Endothelial cell of umbilical vein (primary cell): ENCODE results near the gene B4GALT5. TPM values are rescaled to one million over a fixed set of nuclear protein-coding genes. Genes with fewer than 3 reads are reported as not detected.

Source experiments
- BruUV-seq: library from RNA; stranded (reverse); fragments of 400-500 nt; replicated peaks from 2 replicates; lab custom pipeline; 2021; lab: Mats Ljungman, UMichigan
- CTCF ChIA-PET: fragments of 300-600, 350-600 bp; sonication (Branson Sonifier 250); formaldehyde crosslinking; loops from one replicate; lab custom pipeline; 2021; ENCODE audit warnings: antibody characterized with exemption, inconsistent platforms; lab: Charles Lee
- POLR2A ChIA-PET: fragments of 300-600, 350-600 bp; sonication (Branson Sonifier 250); formaldehyde crosslinking; loops from one replicate; lab custom pipeline; 2021; ENCODE audit warnings: antibody characterized with exemption, inconsistent platforms; lab: Charles Lee
- DNase-seq: peaks from one replicate; pipeline ENCODE4 v3.0.0-alpha.2; 2011; ENCODE audit warnings: low read depth, low spot score
- FAIRE-seq: peaks from 2 replicates; lab custom pipeline; 2011; peaks lifted over from hg19 to GRCh38; lab: Jason Lieb, UNC
- H2AFZ ChIP-seq: 2 replicates; pipeline ENCODE4 v1.6.0; 2012; ENCODE audit warnings: low read depth, low read length, control low read depth, inconsistent platforms
- H3K27ac ChIP-seq: 2 replicates; pipeline ENCODE4 v1.5.1; 2011; ENCODE audit warnings: low read depth, mild to moderate bottlenecking, control low read depth, low read length, moderate library complexity; ENCODE audit not compliant: insufficient read depth
- H3K27me3 ChIP-seq, 2 experiments: 2 replicates each; pipeline versions ENCODE4 v1.6.0 to v1.6.1; 2011; ENCODE audit warnings: low read length in 2 of 2, mixed read lengths in 1 of 2; ENCODE audit not compliant: control insufficient read depth in 2 of 2, insufficient read depth in 2 of 2
- H3K36me3 ChIP-seq, 2 experiments: 2 replicates in 1 of 2; 3 replicates in 1 of 2; pipeline ENCODE4 v1.5.1; 2011; ENCODE audit warnings: low read length in 2 of 2, mild to moderate bottlenecking in 1 of 2, moderate library complexity in 1 of 2; ENCODE audit not compliant: control insufficient read depth in 2 of 2, insufficient read depth in 2 of 2; ENCODE audit errors: extremely low read depth in 1 of 2
- H3K4me1 ChIP-seq: 3 replicates; pipeline ENCODE4 v1.5.1; 2011; ENCODE audit warnings: mild to moderate bottlenecking, low read length; ENCODE audit not compliant: control insufficient read depth, insufficient read depth; ENCODE audit errors: extremely low read depth
- H3K4me2 ChIP-seq: 2 replicates; pipeline ENCODE4 v1.6.1; 2011; ENCODE audit warnings: low read length, control low read depth, mixed read lengths; ENCODE audit not compliant: insufficient read depth
- H3K4me3 ChIP-seq, 3 experiments: fragments of 200-600 bp in 1 of 3; sonication (generic), shearing (Covaris generic) in 1 of 3; replicated peaks in 1 of 3; 2 replicates each; pipeline ENCODE4 v1.5.1; 2011 to 2016; ENCODE audit warnings: control low read depth in 3 of 3, low read length in 3 of 3, mild to moderate bottlenecking in 2 of 3, inconsistent platforms in 1 of 3, low read depth in 1 of 3, moderate library complexity in 1 of 3; ENCODE audit not compliant: insufficient read depth in 1 of 3
- H3K79me2 ChIP-seq: 2 replicates; pipeline ENCODE4 v1.6.0; 2012; ENCODE audit warnings: low read length, inconsistent platforms; ENCODE audit not compliant: control insufficient read depth, insufficient read depth
- H3K9ac ChIP-seq: replicated peaks from 2 replicates; pipeline ENCODE3; 2011; ENCODE audit warnings: low read length, control low read depth; ENCODE audit not compliant: insufficient read depth; ENCODE audit errors: extremely low read depth
- H3K9me1 ChIP-seq: replicated peaks from 3 replicates; pipeline ENCODE4 v1.6.0; 2011; ENCODE audit warnings: mild to moderate bottlenecking, low read length; ENCODE audit not compliant: control insufficient read depth, insufficient read depth; ENCODE audit errors: extremely low read depth
- H3K9me3 ChIP-seq: replicated peaks from 2 replicates; pipeline ENCODE4 v1.5.1; 2012; ENCODE audit warnings: low read length, inconsistent platforms; ENCODE audit not compliant: control insufficient read depth, insufficient read depth
- H4K20me1 ChIP-seq: replicated peaks from 2 replicates; pipeline ENCODE3; 2011; ENCODE audit warnings: mild to moderate bottlenecking, low read length; ENCODE audit not compliant: control insufficient read depth, insufficient read depth; ENCODE audit errors: extremely low read depth
- EZH2 ChIP-seq: IDR thresholded peaks from 2 replicates; pipeline ENCODE4 v1.6.1; 2012; ENCODE audit warnings: borderline replicate concordance, low read depth, mild to moderate bottlenecking, moderate library complexity, low read length, inconsistent platforms; ENCODE audit not compliant: severe bottlenecking
- FOS ChIP-seq: IDR thresholded peaks from 2 replicates; pipeline ENCODE4 v1.6.1; 2011; ENCODE audit warnings: mild to moderate bottlenecking, low read length, moderate library complexity, borderline replicate concordance; ENCODE audit not compliant: insufficient read depth
- GATA2 ChIP-seq: IDR thresholded peaks from 2 replicates; pipeline ENCODE4 v1.7.0; 2011; ENCODE audit warnings: low read depth, mild to moderate bottlenecking, moderate library complexity, mixed read lengths, low read length; ENCODE audit not compliant: insufficient read length, insufficient read depth
- JUN ChIP-seq: IDR thresholded peaks from 2 replicates; pipeline ENCODE4 v1.6.1; 2011; ENCODE audit warnings: borderline replicate concordance, low read depth; ENCODE audit not compliant: insufficient read length, insufficient read depth
- MYC ChIP-seq: IDR thresholded peaks from one replicate; pipeline ENCODE4 v1.6.1; 2011; ENCODE audit warnings: mild to moderate bottlenecking, low read depth, low read length
- POLR2A ChIP-seq: IDR thresholded peaks from 2 replicates; pipeline ENCODE4 v1.6.1; 2012; ENCODE audit warnings: low read depth, mild to moderate bottlenecking, control low read depth, low read length
- POLR2AphosphoS5 ChIP-seq: IDR thresholded peaks from 2 replicates; pipeline ENCODE4 v1.6.1; 2012; ENCODE audit warnings: low read depth, mild to moderate bottlenecking, control low read depth, low read length, moderate library complexity; ENCODE audit not compliant: insufficient read depth
- dilution Hi-C: fragments of 300-500 bp; cut with MboI; formaldehyde crosslinking; loops from one replicate; pipeline ENCODE4 v1.15.0; 2019; ENCODE audit warnings: low sequenced_read_pairs; ENCODE audit not compliant: extremely low pct_ligation_motif_present
- intact Hi-C: fragments of 100-400 bp; cut with micrococcal nuclease; formaldehyde crosslinking; loops from one replicate; pipeline ENCODE4 v1.10.0; 2022
- polyA plus RNA-seq, 4 experiments: library from polyadenylated mRNA; depleted of rRNA in 3 of 4; stranded (reverse) in 3 of 4; unstranded in 1 of 4; fragments of >200 nt; gene quantifications; 2 replicates each; pipeline versions ENCODE4 v1.2.1 to v1.2.3, GENCODE V29; 2011 to 2012; ENCODE audit warnings: missing spikeins in 1 of 4
- total RNA-seq: library from RNA; stranded (reverse); gene quantifications from 2 replicates; pipeline ENCODE4 v1.2.3, GENCODE V29; 2021
- TF ChIP-seq, protein P1 (sequence below): IDR thresholded peaks from 2 replicates; pipeline ENCODE4 v1.6.1; 2011; ENCODE audit not compliant: insufficient read depth, insufficient read length
- TF ChIP-seq, protein P2 (sequence below), 2 donors: IDR thresholded peaks; 1 replicate in 1 of 2; 2 replicates in 1 of 2; pipeline ENCODE4 v1.5.1; 2011; ENCODE audit warnings: low read length in 2 of 2, mild to moderate bottlenecking in 2 of 2, moderate library complexity in 2 of 2, control low read depth in 1 of 2, inconsistent platforms in 1 of 2, low read depth in 1 of 2; ENCODE audit not compliant: insufficient read depth in 1 of 2; ENCODE audit errors: extremely low read depth in 1 of 2

The B4GALT5 gene
- total and polyA plus RNA-seq, 2 donors (not counting 3 experiments of a cell fraction or from before 2014, with no cell fraction given): 54.4 to 70.1 TPM

DNA sequence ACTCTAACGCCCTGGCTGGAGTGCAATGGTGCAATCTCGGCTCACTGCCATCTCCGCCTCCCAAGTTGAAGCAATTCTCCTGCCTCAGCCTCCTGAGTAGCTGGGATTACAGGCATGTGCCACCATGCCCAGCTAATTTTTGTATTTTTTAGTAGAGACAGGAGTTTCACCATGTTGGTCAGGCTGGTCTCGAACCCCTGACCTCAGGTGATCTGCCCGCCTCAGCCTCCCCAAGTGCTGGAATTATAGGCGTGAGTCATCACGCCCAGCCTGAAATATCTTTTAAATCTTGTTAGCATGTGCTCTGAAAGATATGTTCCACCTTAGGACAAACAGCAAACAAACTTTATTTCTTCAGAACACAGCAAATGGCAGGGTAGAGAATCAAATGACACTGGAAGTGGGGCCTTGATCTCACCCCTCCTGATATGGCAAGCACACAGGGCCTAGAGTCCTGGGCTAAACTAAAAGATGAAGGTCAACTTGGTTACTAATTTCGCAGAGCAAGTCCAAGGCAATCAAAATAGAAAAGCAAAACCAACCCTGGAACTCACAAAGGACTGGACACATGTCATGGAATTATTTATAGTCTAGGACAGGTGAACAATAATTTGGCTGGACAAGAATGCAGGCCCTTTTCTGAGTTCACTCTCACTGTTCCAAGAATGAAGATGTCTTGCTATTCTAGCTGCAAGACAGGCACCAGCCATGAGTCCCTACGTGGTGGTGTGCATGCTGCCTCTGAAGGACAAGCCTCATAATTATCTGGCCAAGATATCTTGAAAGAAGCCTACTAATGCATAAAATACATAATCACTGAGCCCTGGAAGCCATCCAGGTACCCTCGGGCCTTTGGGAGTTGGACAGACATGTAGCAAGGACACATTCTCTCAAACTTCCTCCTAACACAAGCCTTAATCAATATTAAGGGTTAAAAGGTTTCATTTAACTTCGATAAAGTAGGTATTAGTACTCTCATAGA is 35.6 kb downstream of the B4GALT5 start:
- CTCF ChIA-PET: interaction anchor here (0.8 to 2.1 kb wide), 7 partner anchors 9 to 200 kb away, joined by 3 to 13 read pairs (median 5); no protein-coding TSS in a partner anchor

More for the DNA sequence above, 35.6 kb downstream of the B4GALT5 start:
- Histone ChIP-seq H3K4me2 (no peak overlapping the region), H3K36me3 (peaks cover 0 to 2% of the 10 kb centered on the region in 2 experiments), H4K20me1 (peaks cover 5% of the 10 kb centered on the region), H3K79me2 (peaks cover 96% of the 10 kb centered on the region), H3K9me3 (no peaks in the 10 kb centered on the region), H3K4me3 (no peak overlapping the region), H3K4me1 (peaks cover 17% of the 10 kb centered on the region), H2AFZ (no peak overlapping the region), H3K27me3 (no peaks in the 10 kb centered on the region), H3K27ac (no peak overlapping the region), H3K9ac (no peak overlapping the region), H3K9me1 (no peaks in the 10 kb centered on the region)
- BruUV-seq: no TSS peak
- intact Hi-C loops (no loop called here), dilution Hi-C loops (no loop called here)
- DNase-seq (no peak), FAIRE-seq (no peak)
- POLR2A ChIA-PET: interaction anchor here (0.5 kb wide), 1 partner anchor 234 kb away, joined by 3 read pairs; no protein-coding TSS in a partner anchor
- TF ChIP-seq, protein P1, sequence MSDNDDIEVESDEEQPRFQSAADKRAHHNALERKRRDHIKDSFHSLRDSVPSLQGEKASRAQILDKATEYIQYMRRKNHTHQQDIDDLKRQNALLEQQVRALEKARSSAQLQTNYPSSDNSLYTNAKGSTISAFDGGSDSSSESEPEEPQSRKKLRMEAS: no peak
- TF ChIP-seq GATA2: no peak
- TF ChIP-seq POLR2AphosphoS5: no peak
- TF ChIP-seq EZH2: no peak
- TF ChIP-seq JUN: no peak
- TF ChIP-seq MYC: no peak
- TF ChIP-seq, protein P2, sequence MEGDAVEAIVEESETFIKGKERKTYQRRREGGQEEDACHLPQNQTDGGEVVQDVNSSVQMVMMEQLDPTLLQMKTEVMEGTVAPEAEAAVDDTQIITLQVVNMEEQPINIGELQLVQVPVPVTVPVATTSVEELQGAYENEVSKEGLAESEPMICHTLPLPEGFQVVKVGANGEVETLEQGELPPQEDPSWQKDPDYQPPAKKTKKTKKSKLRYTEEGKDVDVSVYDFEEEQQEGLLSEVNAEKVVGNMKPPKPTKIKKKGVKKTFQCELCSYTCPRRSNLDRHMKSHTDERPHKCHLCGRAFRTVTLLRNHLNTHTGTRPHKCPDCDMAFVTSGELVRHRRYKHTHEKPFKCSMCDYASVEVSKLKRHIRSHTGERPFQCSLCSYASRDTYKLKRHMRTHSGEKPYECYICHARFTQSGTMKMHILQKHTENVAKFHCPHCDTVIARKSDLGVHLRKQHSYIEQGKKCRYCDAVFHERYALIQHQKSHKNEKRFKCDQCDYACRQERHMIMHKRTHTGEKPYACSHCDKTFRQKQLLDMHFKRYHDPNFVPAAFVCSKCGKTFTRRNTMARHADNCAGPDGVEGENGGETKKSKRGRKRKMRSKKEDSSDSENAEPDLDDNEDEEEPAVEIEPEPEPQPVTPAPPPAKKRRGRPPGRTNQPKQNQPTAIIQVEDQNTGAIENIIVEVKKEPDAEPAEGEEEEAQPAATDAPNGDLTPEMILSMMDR (IDR thresholded peaks at IDR 0.05; ENCODE audit: extremely low read depth in 1 of 2, insufficient read depth in 1 of 2, low read depth in 1 of 2, low read length in 2 of 2): no peak
- no peak for TF ChIP-seq FOS
- TF ChIP-seq POLR2A: no peak
